SK-N-SH treated with all-trans-retinoic acid at 6 μM for 48 hours (cell line): ENCODE measurements around the gene NOP10.

ENCODE experiments used
- ATAC-seq: fragments of 200-7000 bp; cut with Tn5 transposase; 3 replicates; pipeline ENCODE4 v1.9.1; 2020; ENCODE audit warnings: mild to moderate bottlenecking, moderate library complexity
- ARNTL ChIP-seq: fragments of 450-650 bp; formaldehyde crosslinking; IDR thresholded peaks from 2 replicates; pipeline ENCODE4 v1.5.0; 2020; ENCODE audit warnings: low read depth, mild to moderate bottlenecking, moderate library complexity, borderline replicate concordance
- BACH2 ChIP-seq: fragments of 250-450 bp; sonication (Bioruptor Pico); IDR thresholded peaks from 2 replicates; pipeline ENCODE4 v1.9.0; 2021; ENCODE audit warnings: mild to moderate bottlenecking, borderline replicate concordance
- CREB5 ChIP-seq: fragments of 250-450 bp; sonication (Bioruptor Pico); IDR thresholded peaks from 2 replicates; pipeline ENCODE4 v1.5.1; 2020; ENCODE audit warnings: low read depth, mild to moderate bottlenecking, moderate library complexity
- CSDC2 ChIP-seq: fragments of 250-450 bp; sonication (Bioruptor Pico); IDR thresholded peaks from 2 replicates; pipeline ENCODE4 v1.5.0; 2020; ENCODE audit warnings: mild to moderate bottlenecking, moderate library complexity
- CSRNP3 ChIP-seq: fragments of 250-450 bp; sonication (Bioruptor Pico); IDR thresholded peaks from 2 replicates; pipeline ENCODE4 v1.5.1; 2021; ENCODE audit warnings: mild to moderate bottlenecking, moderate library complexity
- ESRRG ChIP-seq: fragments of 250-450 bp; sonication (Bioruptor Pico); IDR thresholded peaks from 2 replicates; pipeline ENCODE4 v1.6.1; 2021; ENCODE audit warnings: mild to moderate bottlenecking
- OSR1 ChIP-seq: fragments of 250-450 bp; sonication (Bioruptor Pico); IDR thresholded peaks from 2 replicates; pipeline ENCODE4 v1.8.0; 2022; ENCODE audit warnings: moderate library complexity, mild to moderate bottlenecking, inconsistent platforms
- PATZ1 ChIP-seq: fragments of 250-450 bp; sonication (Bioruptor Pico); IDR thresholded peaks from 2 replicates; pipeline ENCODE4 v1.8.0; 2020; ENCODE audit warnings: mild to moderate bottlenecking, moderate library complexity, borderline replicate concordance
- POU6F1 ChIP-seq: fragments of 250-450 bp; sonication (Bioruptor Pico); IDR thresholded peaks from 2 replicates; pipeline ENCODE4 v1.8.0; 2021; ENCODE audit warnings: low read depth, mild to moderate bottlenecking, moderate library complexity, borderline replicate concordance
- PPARA ChIP-seq: fragments of 250-450 bp; sonication (Bioruptor Pico); IDR thresholded peaks from 2 replicates; pipeline ENCODE4 v1.5.0; 2020; ENCODE audit warnings: mild to moderate bottlenecking, borderline replicate concordance
- RARB ChIP-seq: fragments of 250-450 bp; sonication (Bioruptor Pico); IDR thresholded peaks from 2 replicates; pipeline ENCODE4 v1.8.0; 2021; ENCODE audit warnings: mild to moderate bottlenecking, moderate library complexity
- SNAI2 ChIP-seq: fragments of 250-450 bp; sonication (Bioruptor Pico); IDR thresholded peaks from 2 replicates; pipeline ENCODE4 v1.5.0; 2020; ENCODE audit warnings: mild to moderate bottlenecking, moderate library complexity
- TCF4 ChIP-seq: fragments of 250-450 bp; sonication (Bioruptor Pico); IDR thresholded peaks from 2 replicates; pipeline ENCODE4 v1.8.0; 2021; ENCODE audit warnings: mild to moderate bottlenecking, moderate library complexity, borderline replicate concordance
- ZC3H10 ChIP-seq: fragments of 250-450 bp; sonication (Bioruptor Pico); IDR thresholded peaks from 2 replicates; pipeline ENCODE4 v1.5.1; 2021; ENCODE audit warnings: mild to moderate bottlenecking, moderate library complexity
- ZFP30 ChIP-seq: fragments of 450-650 bp; formaldehyde crosslinking; IDR thresholded peaks from 2 replicates; pipeline ENCODE4 v1.5.0; 2022; ENCODE audit warnings: mild to moderate bottlenecking, moderate library complexity
- ZNF565 ChIP-seq: fragments of 450-650 bp; formaldehyde crosslinking; conservative IDR thresholded peaks from 2 replicates; pipeline ENCODE4 v1.5.0; 2020; ENCODE audit warnings: low read depth, mild to moderate bottlenecking, moderate library complexity
- ZNF8 ChIP-seq: fragments of 450-650 bp; formaldehyde crosslinking; IDR thresholded peaks from 2 replicates; pipeline ENCODE4 v1.5.0; 2020; ENCODE audit warnings: mild to moderate bottlenecking, moderate library complexity
- TF ChIP-seq, protein P1 (sequence below): fragments of 250-450 bp; sonication (Bioruptor Pico); IDR thresholded peaks from 2 replicates; pipeline ENCODE4 v1.5.0; 2020; ENCODE audit warnings: mild to moderate bottlenecking, moderate library complexity

NOP10 gene

GRCh38 chr15:34335176-34336032 lies 7.5 kb downstream of the NOP10 start (continued):
- TF ChIP-seq CSRNP3 (CRISPR knock-in tag) (no peak), ZNF565 (no peak), CREB5 (CRISPR knock-in tag) (no peak), CSDC2 (CRISPR knock-in tag) (no peak), ARNTL (CRISPR knock-in tag) (no peak)

GRCh38 chr15:34334672-34335071 lies 8.3 kb downstream of the NOP10 start:
- ATAC-seq = no peak

More at GRCh38 chr15:34334672-34335071, 8.3 kb downstream of the NOP10 start:
- no peak for TF ChIP-seq BACH2 (CRISPR knock-in tag)
- no peak for TF ChIP-seq POU6F1 (CRISPR knock-in tag)
- no peak for TF ChIP-seq PPARA (CRISPR knock-in tag)
- TF ChIP-seq RARB = no peak
- no peak for TF ChIP-seq ZC3H10 (CRISPR knock-in tag)
- TF ChIP-seq ZFP30 (CRISPR knock-in tag) = no peak
- TF ChIP-seq CSDC2 (CRISPR knock-in tag) = no peak
- no peak for TF ChIP-seq SNAI2 (CRISPR knock-in tag)
- TF ChIP-seq ZNF8 (CRISPR knock-in tag) = no peak
- no peak for TF ChIP-seq TCF4 (CRISPR knock-in tag)
- no peak for TF ChIP-seq CREB5 (CRISPR knock-in tag)
- TF ChIP-seq ARNTL (CRISPR knock-in tag) = no peak
- TF ChIP-seq CSRNP3 (CRISPR knock-in tag) = no peak
- TF ChIP-seq ZNF565 = no peak
- no peak for TF ChIP-seq PATZ1 (CRISPR knock-in tag)
- TF ChIP-seq, protein P1, sequence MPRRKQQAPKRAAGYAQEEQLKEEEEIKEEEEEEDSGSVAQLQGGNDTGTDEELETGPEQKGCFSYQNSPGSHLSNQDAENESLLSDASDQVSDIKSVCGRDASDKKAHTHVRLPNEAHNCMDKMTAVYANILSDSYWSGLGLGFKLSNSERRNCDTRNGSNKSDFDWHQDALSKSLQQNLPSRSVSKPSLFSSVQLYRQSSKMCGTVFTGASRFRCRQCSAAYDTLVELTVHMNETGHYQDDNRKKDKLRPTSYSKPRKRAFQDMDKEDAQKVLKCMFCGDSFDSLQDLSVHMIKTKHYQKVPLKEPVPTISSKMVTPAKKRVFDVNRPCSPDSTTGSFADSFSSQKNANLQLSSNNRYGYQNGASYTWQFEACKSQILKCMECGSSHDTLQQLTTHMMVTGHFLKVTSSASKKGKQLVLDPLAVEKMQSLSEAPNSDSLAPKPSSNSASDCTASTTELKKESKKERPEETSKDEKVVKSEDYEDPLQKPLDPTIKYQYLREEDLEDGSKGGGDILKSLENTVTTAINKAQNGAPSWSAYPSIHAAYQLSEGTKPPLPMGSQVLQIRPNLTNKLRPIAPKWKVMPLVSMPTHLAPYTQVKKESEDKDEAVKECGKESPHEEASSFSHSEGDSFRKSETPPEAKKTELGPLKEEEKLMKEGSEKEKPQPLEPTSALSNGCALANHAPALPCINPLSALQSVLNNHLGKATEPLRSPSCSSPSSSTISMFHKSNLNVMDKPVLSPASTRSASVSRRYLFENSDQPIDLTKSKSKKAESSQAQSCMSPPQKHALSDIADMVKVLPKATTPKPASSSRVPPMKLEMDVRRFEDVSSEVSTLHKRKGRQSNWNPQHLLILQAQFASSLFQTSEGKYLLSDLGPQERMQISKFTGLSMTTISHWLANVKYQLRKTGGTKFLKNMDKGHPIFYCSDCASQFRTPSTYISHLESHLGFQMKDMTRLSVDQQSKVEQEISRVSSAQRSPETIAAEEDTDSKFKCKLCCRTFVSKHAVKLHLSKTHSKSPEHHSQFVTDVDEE (CRISPR knock-in tag) = no peak
- TF ChIP-seq OSR1 (CRISPR knock-in tag) = no peak
- no peak for TF ChIP-seq ESRRG (CRISPR knock-in tag)
